IPS-11a (cell line): ENCODE results near the gene CSF2RB.
"Not testable (repeated sequence)": the region's sequence is repeated elsewhere in the genome, so short reads cannot be mapped to it uniquely, and the experiment has no call there.

ENCODE experiments used
- H3K4me3 ChIP-seq: one replicate; pipeline ENCODE4 v1.5.1; 2013; ENCODE audit warnings: low read depth, low read length, control low read depth

CSF2RB gene

DNA sequence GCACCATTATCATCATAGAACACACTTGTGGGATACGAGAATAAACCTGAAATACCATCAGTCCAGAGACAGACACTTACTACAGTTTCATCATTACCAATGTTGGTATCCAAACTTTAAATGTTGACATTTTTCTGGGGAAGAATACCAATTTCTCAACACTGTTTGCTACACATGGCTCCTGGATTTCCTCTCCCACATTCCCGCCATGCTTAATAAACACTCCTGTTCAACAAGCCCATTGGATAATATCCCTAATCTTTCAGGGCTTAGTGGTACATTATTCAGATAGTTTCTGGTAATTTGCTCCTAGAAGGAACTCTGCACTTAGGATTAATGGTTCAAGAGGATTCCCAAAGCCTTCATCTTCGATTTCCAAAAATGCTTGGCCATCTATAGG is 48.2 kb downstream of the CSF2RB start:
- H3K4me3 ChIP-seq = no peak overlapping the region

- H3K4me3 ChIP-seq = no peak overlapping the region
Measured at GRCh38 chr22:36963302-36963701, 49.9 kb downstream of the CSF2RB start.

- H3K4me3 ChIP-seq = no peak overlapping the region
Measured at GRCh38 chr22:36964106-36964505, 50.7 kb downstream of the CSF2RB start.

- H3K4me3 ChIP-seq = no peak overlapping the region
Measured at GRCh38 chr22:36965696-36966095, 52.3 kb downstream of the CSF2RB start.

DNA sequence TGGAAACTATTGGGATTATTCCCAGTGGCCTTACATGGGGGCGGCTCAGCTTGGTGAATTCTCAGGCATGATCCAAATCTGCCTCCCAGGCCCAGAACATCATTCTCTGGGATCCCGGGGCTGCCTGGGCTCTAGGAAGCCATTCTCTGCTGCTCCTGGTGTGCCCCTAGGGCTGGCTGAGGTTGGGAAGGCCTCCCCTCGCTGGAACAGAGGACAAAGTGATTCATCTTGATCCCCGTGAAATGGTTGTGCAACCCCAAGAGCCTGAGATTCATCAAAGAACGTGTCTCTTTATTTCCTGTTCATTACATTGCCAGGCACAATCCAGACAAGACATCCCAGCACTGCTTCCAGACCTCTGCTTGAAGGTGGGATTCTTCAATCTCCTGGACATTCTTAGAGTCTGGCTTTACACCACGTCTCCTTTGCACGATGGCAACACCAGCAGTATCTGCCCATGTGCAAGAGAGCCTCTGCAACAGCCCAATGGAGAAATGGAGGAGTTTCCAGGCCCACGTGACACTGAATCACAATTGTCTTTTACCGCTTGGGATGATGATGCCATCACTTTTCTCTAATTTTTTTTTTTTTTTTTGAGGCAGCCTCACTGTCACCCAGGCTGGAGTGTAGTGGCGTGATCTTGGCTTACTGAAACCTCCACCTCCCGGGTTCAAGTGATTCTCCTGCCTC is 53.6 kb downstream of the CSF2RB start:
- no peak overlapping the region for H3K4me3 ChIP-seq

- no peak overlapping the region for H3K4me3 ChIP-seq
Measured at GRCh38 chr22:36968249-36968964, 55.0 kb downstream of the CSF2RB start.

GRCh38 chr22:36971341-36972125 is 58.1 kb downstream of the CSF2RB start:
- no peak overlapping the region for H3K4me3 ChIP-seq

DNA sequence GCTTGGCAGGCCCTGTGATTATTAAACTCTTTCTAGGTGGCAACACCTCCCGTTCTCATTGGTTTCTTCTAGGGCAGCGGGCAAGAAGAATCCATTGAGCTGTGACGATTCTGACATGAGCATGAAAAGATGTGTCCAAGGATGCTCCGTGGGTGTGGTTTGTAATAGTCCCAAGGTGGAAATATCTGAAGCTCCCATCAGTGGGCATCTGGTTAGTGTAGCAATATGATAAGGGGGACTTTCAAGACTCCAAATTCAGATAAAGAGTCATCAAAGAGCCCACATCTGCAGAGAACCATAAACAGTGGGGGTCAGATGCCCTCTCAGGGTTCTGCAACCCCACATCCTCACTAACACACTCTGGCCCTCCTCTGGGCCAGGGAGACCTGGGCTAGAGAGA is 63.2 kb downstream of the CSF2RB start:
- no peak overlapping the region for H3K4me3 ChIP-seq

- no peak overlapping the region for H3K4me3 ChIP-seq
Measured at GRCh38 chr22:36977401-36977861, 64.0 kb downstream of the CSF2RB start.

DNA sequence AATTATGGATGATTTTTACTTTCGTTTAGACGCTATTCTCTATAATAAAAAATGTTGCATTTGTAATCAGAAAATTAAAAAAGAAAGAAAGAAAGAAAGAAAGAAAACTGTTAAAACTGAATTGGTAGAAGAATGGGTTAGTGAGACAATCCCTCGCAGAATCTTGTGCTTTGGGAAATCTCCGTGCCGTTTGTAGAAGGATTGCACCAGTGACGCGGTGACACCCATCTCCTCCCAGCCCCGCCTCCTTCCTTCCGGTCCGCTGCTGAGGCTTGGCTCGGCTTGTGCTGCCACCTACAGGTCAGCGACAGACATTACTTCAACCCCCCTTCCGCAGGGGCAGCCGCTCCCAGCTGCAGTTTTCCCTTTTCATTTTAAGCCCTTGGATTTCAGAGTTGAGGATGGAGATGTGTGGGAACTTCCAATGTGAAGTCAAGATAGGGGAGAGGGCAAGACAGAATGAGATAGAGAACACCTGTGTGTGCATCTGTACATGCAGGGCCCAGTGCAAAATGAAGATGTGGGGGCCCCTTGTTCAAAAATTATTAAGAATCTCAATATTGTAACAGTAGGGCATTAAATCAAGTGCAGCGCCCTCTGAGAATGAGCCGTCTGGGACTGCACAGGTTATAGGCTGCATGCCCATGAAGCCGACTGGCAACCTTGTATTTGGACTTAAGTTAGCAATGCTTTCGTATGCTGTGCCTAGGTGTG is 64.7 kb downstream of the CSF2RB start:
- no peak overlapping the region for H3K4me3 ChIP-seq

DNA sequence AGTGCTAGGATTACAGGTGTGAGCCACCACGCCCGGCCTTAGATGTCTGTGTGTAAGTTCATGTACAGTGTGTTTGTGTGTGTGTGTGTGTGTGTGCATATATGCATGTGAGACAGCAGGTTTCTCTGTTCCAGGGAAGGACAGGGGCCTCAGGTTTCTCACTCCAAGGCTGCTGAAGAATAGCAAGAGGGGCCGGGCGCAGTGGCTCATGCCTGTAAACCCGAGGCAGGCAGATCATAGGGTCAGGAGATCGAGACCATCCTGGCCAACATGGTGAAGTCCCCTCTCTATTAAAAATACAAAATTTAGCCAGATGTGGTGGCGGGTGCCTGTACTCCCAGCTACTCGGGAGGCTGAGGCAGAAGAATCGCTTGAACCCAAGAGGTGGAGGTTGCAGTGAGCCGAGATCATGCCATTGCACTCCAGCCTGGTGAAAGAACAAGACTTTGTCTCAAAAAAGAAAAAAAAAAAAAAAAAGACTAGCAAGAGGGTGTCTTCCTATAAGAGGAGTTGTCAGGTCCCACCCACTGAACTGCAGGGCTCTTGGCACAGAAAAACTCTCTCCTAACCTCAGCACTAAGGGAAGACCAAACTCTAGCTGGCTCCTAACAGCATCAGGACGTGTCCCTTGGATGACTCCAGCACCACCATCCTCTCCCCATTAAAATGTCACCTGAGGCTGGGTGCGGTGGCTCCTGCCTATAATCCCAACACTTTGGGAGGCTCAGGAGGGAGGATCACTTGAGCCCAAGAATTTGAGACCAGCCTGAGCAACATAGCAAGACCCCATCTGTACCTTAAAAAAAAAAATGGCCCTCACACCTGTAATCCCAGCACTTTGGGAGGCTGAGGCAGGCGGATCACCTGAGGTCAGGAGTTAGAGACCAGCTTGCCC is 65.8 kb downstream of the CSF2RB start:
- no peak overlapping the region for H3K4me3 ChIP-seq

- H3K4me3 ChIP-seq = no peak overlapping the region
Measured at GRCh38 chr22:36981247-36981775, 67.9 kb downstream of the CSF2RB start.

- H3K4me3 ChIP-seq = no peak overlapping the region
Measured at GRCh38 chr22:36982136-36982535, 68.7 kb downstream of the CSF2RB start.

- no peak overlapping the region for H3K4me3 ChIP-seq
Measured at GRCh38 chr22:36985211-36985889, 71.9 kb downstream of the CSF2RB start.

DNA sequence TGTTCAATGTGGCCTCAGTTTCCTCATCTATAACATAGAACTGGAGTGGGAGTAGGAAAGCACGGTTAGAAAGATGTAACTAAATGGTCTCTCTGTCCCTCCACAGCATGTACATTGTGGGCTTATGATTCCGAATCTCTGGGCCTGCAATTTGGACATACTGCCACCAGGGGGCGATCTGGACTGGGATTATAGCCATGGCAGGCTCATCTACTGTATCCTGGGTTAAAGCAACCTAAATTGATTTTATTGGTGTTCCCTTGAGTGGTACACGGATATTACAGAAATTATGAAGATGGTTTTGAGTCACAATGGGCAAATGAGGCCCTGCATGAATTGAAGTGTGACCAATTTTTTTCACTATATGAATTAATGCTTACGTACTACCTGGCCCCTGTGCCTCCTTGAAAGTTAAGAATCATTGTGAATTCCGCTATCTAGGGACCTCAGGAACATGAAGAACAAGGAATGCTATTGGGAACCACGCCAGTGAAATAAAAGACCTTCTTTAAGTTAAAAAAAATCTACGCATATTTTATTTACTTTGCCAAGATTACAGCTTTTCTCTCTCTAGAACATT is 72.9 kb downstream of the CSF2RB start:
- H3K4me3 ChIP-seq = no peak overlapping the region

GRCh38 chr22:36988075-36988832 is 74.8 kb downstream of the CSF2RB start:
- no peak overlapping the region for H3K4me3 ChIP-seq

DNA sequence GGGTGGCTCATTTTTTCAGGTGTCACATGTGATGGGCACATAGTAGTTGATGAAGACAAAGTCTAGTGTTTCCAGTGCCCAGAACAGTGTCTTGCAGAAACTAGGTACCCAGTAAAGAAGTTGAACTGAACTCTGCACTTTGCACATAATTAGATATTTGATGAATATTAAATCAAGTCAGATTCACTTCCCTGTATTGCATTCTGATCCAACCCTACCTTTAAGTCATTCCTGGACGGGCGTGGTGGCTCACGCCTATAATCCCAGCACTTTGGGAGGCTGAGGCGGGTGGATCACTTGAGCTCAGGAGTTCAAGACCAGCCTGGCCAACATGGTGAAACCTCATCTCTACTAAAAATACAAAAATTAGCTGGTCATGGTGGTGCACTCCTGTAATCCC is 75.6 kb downstream of the CSF2RB start:
- not testable (repeated sequence) for H3K4me3 ChIP-seq
